ENCODE data around the gene RHOBTB3.

- TF ChIP-seq POLR2A (IDR thresholded peaks at IDR 0.05) = no peak
- TF ChIP-seq, protein P1, sequence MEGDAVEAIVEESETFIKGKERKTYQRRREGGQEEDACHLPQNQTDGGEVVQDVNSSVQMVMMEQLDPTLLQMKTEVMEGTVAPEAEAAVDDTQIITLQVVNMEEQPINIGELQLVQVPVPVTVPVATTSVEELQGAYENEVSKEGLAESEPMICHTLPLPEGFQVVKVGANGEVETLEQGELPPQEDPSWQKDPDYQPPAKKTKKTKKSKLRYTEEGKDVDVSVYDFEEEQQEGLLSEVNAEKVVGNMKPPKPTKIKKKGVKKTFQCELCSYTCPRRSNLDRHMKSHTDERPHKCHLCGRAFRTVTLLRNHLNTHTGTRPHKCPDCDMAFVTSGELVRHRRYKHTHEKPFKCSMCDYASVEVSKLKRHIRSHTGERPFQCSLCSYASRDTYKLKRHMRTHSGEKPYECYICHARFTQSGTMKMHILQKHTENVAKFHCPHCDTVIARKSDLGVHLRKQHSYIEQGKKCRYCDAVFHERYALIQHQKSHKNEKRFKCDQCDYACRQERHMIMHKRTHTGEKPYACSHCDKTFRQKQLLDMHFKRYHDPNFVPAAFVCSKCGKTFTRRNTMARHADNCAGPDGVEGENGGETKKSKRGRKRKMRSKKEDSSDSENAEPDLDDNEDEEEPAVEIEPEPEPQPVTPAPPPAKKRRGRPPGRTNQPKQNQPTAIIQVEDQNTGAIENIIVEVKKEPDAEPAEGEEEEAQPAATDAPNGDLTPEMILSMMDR (IDR thresholded peaks at IDR 0.05) = no peak
These were observed 79.4 kb downstream of the RHOBTB3 start for GRCh38 chr5:95810305-95811125.

Measured in uterus (tissue), 2 donors.